ENCODE results near the gene CDH24.

- TF ChIP-seq POLR2A (IDR thresholded peaks at IDR 0.05; ENCODE audit: extremely low read depth, insufficient read length) = no peak
- TF ChIP-seq CTCF (IDR thresholded peaks at IDR 0.05; ENCODE audit: low read depth, low read length) = no peak
These were observed 33.5 kb downstream of the CDH24 start for GRCh38 chr14:23023795-23024152.
